UCSD-AML1 (cell line): Measurements from ENCODE around the gene SHOX.
"Not testable (repeated sequence)": the region's sequence is repeated elsewhere in the genome, so short reads cannot be mapped to it uniquely, and the experiment has no call there.

Experiments
- DNase-seq: peaks from one replicate; lab custom pipeline; 2025; ENCODE audit not compliant: unreplicated experiment; lab: John Stamatoyannopoulos, UW

Gene SHOX

GRCh38 chrX:636981-637659 lies 6.5 kb downstream of the SHOX start:
- DNase-seq = no peak

GRCh38 chrX:637660-638481 lies 7.3 kb downstream of the SHOX start:
- DNase-seq = no peak

GRCh38 chrX:638482-639131 lies 8.0 kb downstream of the SHOX start:
- DNase-seq = no peak

GRCh38 chrX:639151-639550 lies 8.6 kb downstream of the SHOX start:
- no peak for DNase-seq

- DNase-seq = no peak
These were observed 10.1 kb downstream of the SHOX start for GRCh38 chrX:640641-641040.

GRCh38 chrX:641671-642435 lies 11.3 kb downstream of the SHOX start:
- no peak for DNase-seq

GRCh38 chrX:642436-643240 lies 12.0 kb downstream of the SHOX start:
- DNase-seq = no peak

GRCh38 chrX:643241-643595 lies 12.6 kb downstream of the SHOX start:
- DNase-seq = no peak

- no peak for DNase-seq
These were observed 13.3 kb downstream of the SHOX start for GRCh38 chrX:643911-644303.

- no peak for DNase-seq
These were observed 14.0 kb downstream of the SHOX start for GRCh38 chrX:644304-645281.

- DNase-seq = no peak
These were observed 15.6 kb downstream of the SHOX start for GRCh38 chrX:646228-646495.

GRCh38 chrX:646796-647195 lies 16.2 kb downstream of the SHOX start:
- no peak for DNase-seq

GRCh38 chrX:649166-649565 lies 18.6 kb downstream of the SHOX start:
- DNase-seq = no peak

GRCh38 chrX:650324-650723 lies 19.7 kb downstream of the SHOX start:
- DNase-seq = no peak

GRCh38 chrX:650811-651210 lies 20.2 kb downstream of the SHOX start:
- no peak for DNase-seq

GRCh38 chrX:651922-652321 lies 21.3 kb downstream of the SHOX start:
- DNase-seq = not testable (repeated sequence)

- no peak for DNase-seq
These were observed 21.8 kb downstream of the SHOX start for GRCh38 chrX:652341-652741.

- no peak for DNase-seq
These were observed 22.7 kb downstream of the SHOX start for GRCh38 chrX:653306-653705.

- no peak for DNase-seq
These were observed 30.6 kb downstream of the SHOX start for GRCh38 chrX:661154-661553.

GRCh38 chrX:662126-662525 lies 31.5 kb downstream of the SHOX start:
- no peak for DNase-seq
